A549 (cell line): ENCODE results near the gene IFFO2.

Experiments
- CTCF ChIP-seq: fragments of >200 bp; sonication (Bioruptor Twin); formaldehyde crosslinking; IDR thresholded peaks from 3 replicates; pipeline ENCODE4 v1.5.1; 2016
- ESRRA ChIP-seq: fragments of 150-350 bp; IDR thresholded peaks from 2 replicates; pipeline ENCODE4 v1.6.1; 2014; ENCODE audit warnings: mild to moderate bottlenecking, low read length, borderline replicate concordance
- RCOR1 ChIP-seq: fragments of 150-350 bp; IDR thresholded peaks from 2 replicates; pipeline ENCODE4 v1.6.1; 2014; ENCODE audit warnings: antibody characterized with exemption, low read length, low read depth

GRCh38 chr1:18960409-18960808 lies 3.9 kb upstream of the IFFO2 start:
- TF ChIP-seq RCOR1 = no peak
- TF ChIP-seq ESRRA = no peak
- TF ChIP-seq CTCF = no peak
